SJCRH30 (cell line): ENCODE data around the gene TLK2. TPM values are rescaled to one million over a fixed set of nuclear protein-coding genes. Genes with fewer than 3 reads are reported as not detected.
"Not testable (repeated sequence)": the region's sequence is repeated elsewhere in the genome, so short reads cannot be mapped to it uniquely, and the experiment has no call there.

Experiments
- DNase-seq, 2 experiments: peaks; one replicate each; pipeline ENCODE4 v3.0.0-alpha.2; 2015 to 2020
- H3K27ac ChIP-seq: fragments of 250-450 bp; sonication (Bioruptor Pico); 2 replicates; pipeline ENCODE4 v1.5.1; 2020; ENCODE audit warnings: mild to moderate bottlenecking, moderate library complexity
- H3K27me3 ChIP-seq: fragments of 250-450 bp; sonication (Bioruptor Pico); 2 replicates; pipeline ENCODE4 v1.5.1; 2020; ENCODE audit warnings: mild to moderate bottlenecking, moderate library complexity
- H3K36me3 ChIP-seq: fragments of 250-450 bp; sonication (Bioruptor Pico); 2 replicates; pipeline ENCODE4 v1.5.1; 2020; ENCODE audit warnings: mild to moderate bottlenecking, moderate library complexity
- H3K4me1 ChIP-seq: fragments of 250-450 bp; sonication (Bioruptor Pico); 2 replicates; pipeline ENCODE4 v1.5.1; 2020; ENCODE audit warnings: mild to moderate bottlenecking, moderate library complexity
- H3K4me3 ChIP-seq: fragments of 250-450 bp; sonication (Bioruptor Pico); 2 replicates; pipeline ENCODE4 v1.5.1; 2020; ENCODE audit warnings: mild to moderate bottlenecking, moderate library complexity
- H3K9me3 ChIP-seq: fragments of 250-450 bp; sonication (Bioruptor Pico); replicated peaks from 2 replicates; pipeline ENCODE4 v1.5.1; 2020; ENCODE audit warnings: mild to moderate bottlenecking, moderate library complexity
- total RNA-seq: library from RNA; depleted of rRNA; stranded (reverse); fragments of >200 nt; shearing (Covaris generic); gene quantifications from 2 replicates; pipeline ENCODE4 v1.2.3, GENCODE V29; 2014

Gene TLK2
- total RNA-seq, 1 experiment from 2014 or later, result 59.5 TPM

GRCh38 chr17:62565817-62566216, 87.2 kb downstream of the TLK2 start:
- H3K27ac ChIP-seq, result no peak overlapping the region

DNA sequence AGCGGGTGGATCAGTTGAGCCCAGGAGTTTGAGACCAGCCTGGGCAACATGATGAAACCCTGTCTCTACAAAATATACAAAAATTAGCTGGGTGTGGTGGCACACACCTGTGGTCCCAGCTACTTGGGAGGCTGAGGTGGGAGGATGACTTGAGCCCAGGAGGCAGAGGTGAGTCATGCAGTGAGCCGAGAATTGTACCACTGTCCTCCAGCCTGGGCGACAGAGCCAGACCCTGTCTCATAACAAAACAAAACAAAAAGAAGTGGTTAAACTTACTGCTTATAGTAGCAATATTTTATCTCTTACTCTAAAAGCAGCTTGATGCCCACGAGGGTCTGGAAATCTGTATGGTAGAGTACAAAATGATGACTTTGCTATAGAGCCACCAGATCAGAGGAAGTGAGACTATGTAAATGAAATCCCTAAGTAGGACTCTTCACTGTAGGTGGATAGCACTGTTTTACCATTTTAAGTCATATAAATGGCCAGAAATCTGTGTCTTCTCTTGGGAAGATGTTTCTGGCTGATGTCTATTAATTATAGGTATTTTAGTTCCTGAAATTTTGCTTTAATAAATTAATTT, 88.5 kb downstream of the TLK2 start:
- H3K27ac ChIP-seq, result no peak overlapping the region
- peaks cover 65% of the 10 kb centered on the region for H3K36me3 ChIP-seq
- no peak overlapping the region for H3K4me3 ChIP-seq
- no peak for DNase-seq
- 0 out of 2 replicates have a peak, but pooled peaks cover 3% of the 10 kb centered on the region for H3K4me1 ChIP-seq
- no peaks in the 10 kb centered on the region for H3K27me3 ChIP-seq
- no peaks in the 10 kb centered on the region for H3K9me3 ChIP-seq

More at GRCh38 chr17:62565817-62566216, 87.2 kb downstream of the TLK2 start:
- Histone ChIP-seq H3K27me3 (no peaks in the 10 kb centered on the region), H3K9me3 (no peaks in the 10 kb centered on the region), H3K4me1 (0 out of 2 replicates have a peak, but pooled peaks cover 3% of the 10 kb centered on the region), H3K4me3 (no peak overlapping the region), H3K36me3 (peaks cover 68% of the 10 kb centered on the region)
- DNase-seq, result no peak

GRCh38 chr17:62572488-62572887, 93.9 kb downstream of the TLK2 start:
- Histone ChIP-seq H3K4me1 (0 out of 2 replicates have a peak, but pooled peaks cover 5% of the 10 kb centered on the region), H3K27ac (no peak overlapping the region), H3K4me3 (no peak overlapping the region), H3K27me3 (no peaks in the 10 kb centered on the region), H3K36me3 (peaks cover 59% of the 10 kb centered on the region), H3K9me3 (no peaks in the 10 kb centered on the region)
- DNase-seq, result no peak

GRCh38 chr17:62572888-62573401, 94.3 kb downstream of the TLK2 start:
- Histone ChIP-seq H3K27me3 (no peaks in the 10 kb centered on the region), H3K4me1 (0 out of 2 replicates have a peak, but pooled peaks cover 5% of the 10 kb centered on the region), H3K36me3 (peaks cover 54% of the 10 kb centered on the region), H3K4me3 (no peak overlapping the region), H3K9me3 (no peaks in the 10 kb centered on the region), H3K27ac (no peak overlapping the region)
- DNase-seq, result no peak

- Histone ChIP-seq H3K27ac (no peak overlapping the region), H3K4me3 (no peak overlapping the region), H3K4me1 (0 out of 2 replicates have a peak, but pooled peaks cover 5% of the 10 kb centered on the region), H3K36me3 (peaks cover 57% of the 10 kb centered on the region), H3K27me3 (no peaks in the 10 kb centered on the region), H3K9me3 (no peaks in the 10 kb centered on the region)
- no peak for DNase-seq
Observed at GRCh38 chr17:62573480-62574117, 95.0 kb downstream of the TLK2 start.

GRCh38 chr17:62576382-62576781, 97.8 kb downstream of the TLK2 start:
- Histone ChIP-seq H3K27me3 (no peaks in the 10 kb centered on the region), H3K4me3 (no peak overlapping the region), H3K9me3 (no peaks in the 10 kb centered on the region), H3K4me1 (0 out of 2 replicates have a peak, but pooled peaks cover 5% of the 10 kb centered on the region), H3K36me3 (peaks cover 51% of the 10 kb centered on the region), H3K27ac (no peak overlapping the region)
- DNase-seq, result no peak

- H3K27ac ChIP-seq, result no peak overlapping the region
- no peak overlapping the region for H3K4me3 ChIP-seq
- no peaks in the 10 kb centered on the region for H3K4me1 ChIP-seq
- H3K36me3 ChIP-seq, result peaks cover 40% of the 10 kb centered on the region
- no peaks in the 10 kb centered on the region for H3K27me3 ChIP-seq
- DNase-seq, result no peak
- no peaks in the 10 kb centered on the region for H3K9me3 ChIP-seq
Observed at GRCh38 chr17:62578757-62579487, 100.3 kb downstream of the TLK2 start.

GRCh38 chr17:62580947-62581346, 102.3 kb downstream of the TLK2 start:
- Histone ChIP-seq H3K4me3 (no peak overlapping the region), H3K27me3 (no peaks in the 10 kb centered on the region), H3K4me1 (no peaks in the 10 kb centered on the region), H3K36me3 (peaks cover 49% of the 10 kb centered on the region), H3K9me3 (no peaks in the 10 kb centered on the region), H3K27ac (no peak overlapping the region)
- no peak for DNase-seq

GRCh38 chr17:62581764-62582163, 103.1 kb downstream of the TLK2 start:
- Histone ChIP-seq H3K4me3 (no peak overlapping the region), H3K27me3 (no peaks in the 10 kb centered on the region), H3K4me1 (no peaks in the 10 kb centered on the region), H3K27ac (no peak overlapping the region), H3K36me3 (peaks cover 48% of the 10 kb centered on the region), H3K9me3 (no peaks in the 10 kb centered on the region)
- DNase-seq, result no peak

GRCh38 chr17:62587554-62587953, 108.9 kb downstream of the TLK2 start:
- DNase-seq, result no peak
- no peaks in the 10 kb centered on the region for H3K9me3 ChIP-seq
- H3K27me3 ChIP-seq, result no peaks in the 10 kb centered on the region
- no peak overlapping the region for H3K4me3 ChIP-seq
- no peaks in the 10 kb centered on the region for H3K4me1 ChIP-seq
- H3K36me3 ChIP-seq, result peaks cover 46% of the 10 kb centered on the region
- no peak overlapping the region for H3K27ac ChIP-seq

- peaks cover 46% of the 10 kb centered on the region for H3K36me3 ChIP-seq
- H3K27ac ChIP-seq, result no peak overlapping the region
- H3K4me1 ChIP-seq, result no peaks in the 10 kb centered on the region
- DNase-seq, result no peak
- no peak overlapping the region for H3K4me3 ChIP-seq
- no peaks in the 10 kb centered on the region for H3K27me3 ChIP-seq
- no peaks in the 10 kb centered on the region for H3K9me3 ChIP-seq
Observed at GRCh38 chr17:62588109-62588508, 109.5 kb downstream of the TLK2 start.

GRCh38 chr17:62591333-62591732, 112.7 kb downstream of the TLK2 start:
- no peak overlapping the region for H3K4me3 ChIP-seq
- no peaks in the 10 kb centered on the region for H3K9me3 ChIP-seq
- H3K36me3 ChIP-seq, result peaks cover 55% of the 10 kb centered on the region
- DNase-seq, result no peak
- H3K27ac ChIP-seq, result no peak overlapping the region
- no peaks in the 10 kb centered on the region for H3K27me3 ChIP-seq
- H3K4me1 ChIP-seq, result no peaks in the 10 kb centered on the region

GRCh38 chr17:62591822-62592221, 113.2 kb downstream of the TLK2 start:
- not testable (repeated sequence) for H3K27ac ChIP-seq, H3K27me3 ChIP-seq, H3K9me3 ChIP-seq, H3K4me1 ChIP-seq, H3K4me3 ChIP-seq, DNase-seq
- peaks cover 58% of the 10 kb centered on the region for H3K36me3 ChIP-seq

- no peaks in the 10 kb centered on the region for H3K9me3 ChIP-seq
- peak; percentile 39 to 45 for DNase-seq
- no peaks in the 10 kb centered on the region for H3K4me1 ChIP-seq
- no peaks in the 10 kb centered on the region for H3K27me3 ChIP-seq
- no peak overlapping the region for H3K27ac ChIP-seq
- H3K36me3 ChIP-seq, result peaks cover 60% of the 10 kb centered on the region
- no peak overlapping the region for H3K4me3 ChIP-seq
Observed at GRCh38 chr17:62592341-62593099, 113.9 kb downstream of the TLK2 start.
